Spinal cord (tissue), 10 donors: Measurements from ENCODE around the gene CYP4A22. TPM values are rescaled to one million over a fixed set of nuclear protein-coding genes. Genes with fewer than 3 reads are reported as not detected.
"Not testable (repeated sequence)": the region's sequence is repeated elsewhere in the genome, so short reads cannot be mapped to it uniquely, and the experiment has no call there.

Source experiments
- DNase-seq, 6 donors: peaks; one replicate each; pipeline versions ENCODE4 v3.0.0 to v3.0.0-alpha.2; 2013 to 2015; ENCODE audit warnings: low spot score in 6 of 6, low read depth in 4 of 6
- H3K27ac ChIP-seq: one replicate; pipeline ENCODE4 v1.5.1; 2013; ENCODE audit warnings: low read depth, low read length, control low read depth
- H3K27me3 ChIP-seq: one replicate; pipeline ENCODE4 v1.6.1; 2013; ENCODE audit warnings: low read length; ENCODE audit not compliant: control insufficient read depth, insufficient read depth
- H3K36me3 ChIP-seq: one replicate; pipeline ENCODE4 v1.6.1; 2013; ENCODE audit warnings: low read length; ENCODE audit not compliant: control insufficient read depth, insufficient read depth
- H3K4me1 ChIP-seq: one replicate; pipeline ENCODE4 v1.6.1; 2013; ENCODE audit warnings: low read length; ENCODE audit not compliant: control insufficient read depth, insufficient read depth
- H3K4me3 ChIP-seq: one replicate; pipeline ENCODE4 v1.5.1; 2013; ENCODE audit warnings: low read depth, low read length, control low read depth
- H3K9me3 ChIP-seq: one replicate; pipeline ENCODE4 v1.6.1; 2013; ENCODE audit warnings: low read length; ENCODE audit not compliant: control insufficient read depth, insufficient read depth
- WGBS: methylation state at CpG from one replicate; pipeline ENCODE4 v1.1.5; 2013; ENCODE audit warnings: missing lambda C conversion rate; ENCODE audit not compliant: insufficient coverage; 5-methylcytosine and 5-hydroxymethylcytosine counted together
- polyA plus RNA-seq, 2 donors: library from polyadenylated mRNA; unstranded; fragments of 120-200 nt; gene quantifications; one replicate each; pipeline ENCODE4 v1.2.1, GENCODE V29; 2013; ENCODE audit not compliant: insufficient read length in 2 of 2
- total RNA-seq, 2 donors: library from RNA; depleted of rRNA in 1 of 2; stranded (reverse); fragments of 120-200 nt in 1 of 2; fragments of >200 nt in 1 of 2; gene quantifications; one replicate each; pipeline versions ENCODE4 v1.2.3 to v1.2.4, GENCODE V29; 2013 to 2014
- donor health status: healthy.

CYP4A22 gene
- total and polyA plus RNA-seq, 4 donors: 0.22 to 1.0 (median 0.55) TPM; not detected in 1

DNA sequence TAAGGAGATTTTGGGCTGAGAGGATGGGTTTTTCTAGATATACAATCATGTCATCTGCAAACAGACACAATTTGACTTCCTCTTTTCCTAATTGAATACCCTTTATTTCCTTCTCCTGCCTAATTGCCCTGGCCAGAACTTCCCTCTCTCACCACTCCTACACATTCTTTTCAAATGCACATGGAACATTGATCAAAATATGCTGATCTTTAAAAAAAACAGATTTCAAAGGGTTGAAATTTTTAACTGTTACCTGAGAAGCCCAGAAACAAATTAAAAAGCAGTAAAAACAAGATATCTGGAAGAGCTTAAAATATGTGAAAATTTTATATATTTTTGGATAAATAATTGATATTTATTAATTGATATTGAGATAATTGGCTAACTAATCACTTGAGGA, 12.4 kb upstream of the CYP4A22 start:
- not testable (repeated sequence) for H3K4me1 ChIP-seq, H3K9me3 ChIP-seq, H3K27ac ChIP-seq, DNase-seq, H3K36me3 ChIP-seq, H3K27me3 ChIP-seq, H3K4me3 ChIP-seq

DNA sequence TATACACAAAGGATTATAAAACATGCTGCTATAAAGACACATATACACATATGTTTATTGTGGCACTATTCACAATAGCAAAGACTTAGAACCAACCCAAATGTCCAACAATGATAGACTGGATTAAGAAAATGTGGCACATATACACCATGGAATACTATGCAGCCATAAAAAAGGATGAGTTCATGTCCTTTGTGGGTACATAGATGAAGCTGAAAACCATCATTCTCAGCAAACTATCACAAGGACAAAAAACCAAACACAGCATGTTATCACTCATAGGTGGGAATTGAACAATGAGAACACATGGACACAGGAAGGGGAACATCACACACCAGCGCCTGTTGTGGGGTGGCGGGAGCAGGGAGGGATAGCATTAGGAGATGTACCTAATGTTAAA, 10.2 kb upstream of the CYP4A22 start:
- not testable (repeated sequence) for H3K4me1 ChIP-seq, H3K4me3 ChIP-seq, H3K27me3 ChIP-seq, H3K36me3 ChIP-seq, DNase-seq, H3K9me3 ChIP-seq, H3K27ac ChIP-seq
- 80% methylated on average over 1 of the region's 2 CpGs for WGBS

DNA sequence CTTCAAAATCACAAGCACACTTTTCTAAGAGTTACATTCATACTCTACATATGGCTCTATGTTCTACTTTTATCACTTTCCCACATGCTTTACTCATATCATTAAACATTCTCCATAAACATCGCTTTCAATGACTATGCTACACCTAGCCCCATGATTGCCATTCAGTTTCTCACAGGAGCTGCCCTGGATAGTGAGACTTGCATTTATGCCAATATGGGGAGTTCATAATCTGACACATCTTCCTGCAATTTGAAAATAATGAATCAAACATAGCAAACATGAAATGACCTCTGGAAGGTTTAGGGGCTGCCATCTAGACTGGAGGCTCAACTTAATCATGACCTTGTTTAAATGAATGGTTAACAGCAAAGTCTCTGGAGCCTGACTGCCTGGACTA, 9.0 kb upstream of the CYP4A22 start:
- WGBS: no CpG with 5 or more reads among the region's 1 CpG
- H3K4me3 ChIP-seq: no peak overlapping the region
- DNase-seq: no peak
- no peaks in the 10 kb centered on the region for H3K9me3 ChIP-seq
- no peaks in the 10 kb centered on the region for H3K36me3 ChIP-seq
- H3K27me3 ChIP-seq: no peaks in the 10 kb centered on the region
- H3K27ac ChIP-seq: no peak overlapping the region
- H3K4me1 ChIP-seq: no peaks in the 10 kb centered on the region

DNA sequence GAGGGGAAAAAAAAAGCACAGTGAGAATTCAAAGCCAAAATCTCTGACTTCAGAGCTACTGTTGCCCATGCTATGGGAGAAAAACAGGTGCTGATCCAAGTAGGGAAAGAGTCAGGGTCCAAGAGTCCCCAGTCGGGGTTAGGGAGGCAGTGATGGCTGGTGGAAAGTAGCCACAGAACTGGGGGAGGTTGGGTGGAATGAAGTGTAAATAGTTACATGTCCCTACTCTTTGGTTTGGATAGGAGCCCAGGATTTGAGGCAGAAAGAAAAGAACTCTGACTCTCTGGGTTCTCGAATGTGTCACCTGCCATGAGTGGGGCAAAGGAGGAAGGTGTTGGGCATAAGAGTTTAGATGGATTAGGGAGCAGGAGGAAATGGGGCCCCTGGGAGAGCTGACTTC, 8.4 kb upstream of the CYP4A22 start:
- not testable (repeated sequence) for H3K9me3 ChIP-seq, H3K4me3 ChIP-seq, H3K36me3 ChIP-seq, DNase-seq, H3K4me1 ChIP-seq, H3K27ac ChIP-seq, H3K27me3 ChIP-seq
- 77% methylated on average over 2 of the region's 2 CpGs for WGBS

DNA sequence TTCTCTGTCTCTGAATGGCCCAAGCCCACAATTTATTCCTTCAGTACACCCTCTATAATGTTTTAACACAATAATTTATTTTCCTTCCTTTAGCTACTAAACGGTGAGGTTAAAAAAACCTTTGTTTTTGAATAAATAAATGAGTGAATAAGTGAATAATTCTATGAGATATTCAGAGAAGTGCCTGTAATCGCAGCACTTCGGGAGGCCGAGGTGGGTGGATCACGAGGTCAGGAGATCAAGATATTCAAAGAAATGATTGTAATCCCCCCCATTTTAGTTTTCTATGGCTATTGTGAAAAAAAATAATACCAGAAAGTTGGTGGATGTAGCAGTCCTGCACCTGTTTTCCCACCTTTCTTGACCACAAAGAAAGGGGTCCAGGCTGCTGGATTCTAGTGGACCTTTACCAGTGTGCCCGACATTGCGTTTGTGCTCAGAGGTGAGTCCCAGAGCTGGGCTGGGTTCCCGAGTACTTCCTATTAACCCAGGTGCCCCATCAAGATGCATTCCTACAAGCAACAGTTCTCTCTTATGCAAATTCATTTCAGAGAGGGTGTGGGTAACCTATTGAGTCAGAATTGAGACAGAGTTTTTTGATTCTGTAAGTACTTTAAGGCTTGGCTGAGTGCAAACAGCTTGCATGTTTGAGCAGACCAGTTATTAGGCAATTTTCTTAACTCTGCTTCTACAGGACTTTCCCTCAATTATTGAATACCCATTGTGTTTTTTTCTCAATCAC, 7.6 kb upstream of the CYP4A22 start:
- not testable (repeated sequence) for H3K4me1 ChIP-seq
- 80% methylated on average over 1 of the region's 8 CpGs for WGBS

DNA sequence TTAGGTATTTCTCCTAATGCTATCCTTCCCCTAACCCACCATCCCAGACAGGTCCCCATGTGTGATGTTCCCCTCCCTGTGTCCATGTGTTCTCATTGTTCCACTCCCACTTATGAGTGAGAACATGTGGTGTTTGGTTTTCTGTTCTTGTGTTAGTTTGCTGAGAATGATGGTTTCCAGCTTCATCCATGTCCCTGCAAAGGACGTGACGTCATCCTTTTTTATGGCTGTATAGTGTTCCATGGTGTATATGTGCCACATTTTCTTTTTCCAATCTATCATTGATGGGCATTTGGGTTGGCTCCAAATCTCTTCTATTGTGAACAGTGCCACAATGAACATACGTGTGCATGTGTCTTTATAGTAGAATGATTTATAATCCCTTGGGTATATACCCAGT, 4.6 kb upstream of the CYP4A22 start:
- no CpG with 5 or more reads among the region's 3 CpGs for WGBS
- not testable (repeated sequence) for H3K36me3 ChIP-seq, H3K4me3 ChIP-seq, H3K27ac ChIP-seq, DNase-seq, H3K4me1 ChIP-seq, H3K9me3 ChIP-seq, H3K27me3 ChIP-seq

More for the DNA sequence above, 7.6 kb upstream of the CYP4A22 start:
- not testable (repeated sequence) for DNase-seq, H3K27me3 ChIP-seq, H3K27ac ChIP-seq, H3K9me3 ChIP-seq, H3K36me3 ChIP-seq, H3K4me3 ChIP-seq

DNA sequence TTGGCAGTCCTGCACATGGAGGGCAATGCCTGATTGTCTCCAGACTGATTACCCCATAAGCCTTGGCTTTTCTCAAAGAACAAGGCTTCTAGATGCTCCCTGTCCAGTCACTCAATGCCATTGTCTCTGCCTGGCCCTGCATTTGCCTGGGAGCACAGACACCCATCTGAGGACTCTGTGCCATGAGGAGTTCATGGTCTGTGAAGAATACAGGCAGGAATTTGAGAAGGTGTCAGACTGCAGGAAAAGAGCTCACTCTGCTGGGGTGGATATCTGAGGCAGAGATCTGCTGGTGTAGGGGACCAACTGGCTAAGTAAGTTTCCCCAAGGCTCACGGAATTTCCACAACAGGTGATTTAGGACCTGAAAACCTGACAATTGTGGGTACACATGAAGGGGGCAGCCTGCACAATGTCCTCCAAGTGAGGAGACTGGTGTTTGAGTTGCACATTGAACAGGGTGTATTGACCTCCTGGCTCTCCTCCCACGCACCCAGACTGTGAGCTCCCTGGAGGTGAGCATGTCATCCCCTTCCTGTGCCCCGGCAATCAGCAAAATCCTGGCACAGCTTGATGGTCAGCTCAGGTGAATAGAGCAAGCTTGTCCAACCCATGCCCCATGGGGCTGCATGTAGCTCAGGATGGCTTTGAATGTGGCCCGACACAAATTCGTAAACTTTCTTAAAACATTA, 829 bp downstream of the CYP4A22 start:
- Histone ChIP-seq H3K9me3 (no peaks in the 10 kb centered on the region), H3K36me3 (no peaks in the 10 kb centered on the region), H3K27me3 (no peaks in the 10 kb centered on the region), H3K27ac (no peak overlapping the region), H3K4me3 (no peak overlapping the region), H3K4me1 (no peaks in the 10 kb centered on the region)
- WGBS: 89% methylated on average over 4 of the region's 5 CpGs
- DNase-seq: no peak

DNA sequence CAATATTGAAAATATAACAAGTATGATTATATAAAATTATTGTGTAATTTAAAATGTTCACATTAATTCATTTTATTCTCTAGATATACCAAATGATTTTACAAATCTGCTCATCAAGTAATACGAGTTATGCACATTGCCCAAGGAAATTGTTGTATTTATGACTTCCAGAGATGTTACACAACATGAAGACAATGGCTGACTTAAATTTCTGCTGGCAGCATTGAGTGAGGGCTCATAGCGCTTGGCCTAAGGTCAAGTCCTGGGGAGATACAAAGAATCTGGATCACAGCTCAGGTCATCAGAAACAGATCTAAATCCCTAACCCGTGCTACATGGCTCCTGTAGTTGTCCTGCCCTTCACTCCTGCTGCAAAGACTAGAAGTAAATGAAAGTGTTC, 3.1 kb downstream of the CYP4A22 start:
- not testable (repeated sequence) for H3K36me3 ChIP-seq, H3K9me3 ChIP-seq, H3K27ac ChIP-seq, DNase-seq, H3K4me1 ChIP-seq, H3K27me3 ChIP-seq, H3K4me3 ChIP-seq
- 88% methylated on average over 1 of the region's 3 CpGs for WGBS

DNA sequence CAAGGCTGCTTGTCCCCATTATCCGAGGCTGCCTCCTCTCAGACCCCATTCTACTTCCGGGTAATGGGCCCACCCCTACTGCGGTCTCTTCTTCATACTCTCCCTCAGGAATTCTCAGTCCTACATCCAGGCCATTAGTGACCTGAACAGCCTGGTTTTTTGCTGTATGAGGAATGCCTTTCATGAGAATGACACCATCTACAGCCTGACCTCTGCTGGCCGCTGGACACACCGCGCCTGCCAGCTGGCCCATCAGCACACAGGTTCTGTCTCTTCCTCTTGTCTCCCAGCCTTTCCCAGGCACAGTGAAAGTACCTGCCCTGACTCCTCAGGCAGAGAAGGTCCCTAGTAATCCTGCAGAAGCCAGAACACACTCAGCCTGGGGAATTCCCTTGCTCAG, 6.4 kb downstream of the CYP4A22 start:
- H3K36me3 ChIP-seq, H3K4me1 ChIP-seq, H3K4me3 ChIP-seq, DNase-seq, H3K27me3 ChIP-seq, H3K27ac ChIP-seq, H3K9me3 ChIP-seq: not testable (repeated sequence)
- whole genome bisulfite sequencing: 58% methylated on average over 6 of the region's 6 CpGs

DNA sequence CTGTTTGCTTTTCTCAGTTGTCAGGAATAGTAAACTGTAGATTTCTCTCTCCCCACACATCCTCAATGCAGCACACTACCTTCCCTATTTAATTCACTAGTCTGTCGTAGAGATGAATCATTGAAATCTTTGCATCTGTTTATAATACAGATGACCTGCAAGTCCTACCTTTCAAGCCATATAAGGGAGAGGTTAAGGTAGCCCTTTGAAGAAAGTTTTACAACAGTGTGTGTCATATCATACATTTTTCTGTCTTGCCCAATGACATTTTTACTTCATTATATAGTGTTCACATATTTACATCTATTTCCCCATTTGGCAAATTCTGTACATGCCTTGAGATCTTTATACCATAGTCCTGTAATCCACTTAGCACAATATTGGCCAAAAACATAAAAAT, 9.3 kb downstream of the CYP4A22 start:
- not testable (repeated sequence) for H3K4me1 ChIP-seq, H3K36me3 ChIP-seq, H3K27ac ChIP-seq, H3K4me3 ChIP-seq, H3K9me3 ChIP-seq, DNase-seq, H3K27me3 ChIP-seq
- no CpG with 5 or more reads among the region's 1 CpG for WGBS
